Kidney epithelial cell (primary cell): ENCODE data around the gene UBE2U. TPM values are rescaled to one million over a fixed set of nuclear protein-coding genes. Genes with fewer than 3 reads are reported as not detected.

Experiments used
- DNase-seq: peaks from one replicate; pipeline ENCODE4 v3.0.0-alpha.2; 2010; ENCODE audit warnings: low read depth
- H3K27me3 ChIP-seq: 2 replicates; pipeline ENCODE4 v1.6.0; 2011; ENCODE audit warnings: low read length; ENCODE audit not compliant: control insufficient read depth, insufficient read depth
- H3K36me3 ChIP-seq: 2 replicates; pipeline ENCODE4 v1.5.1; 2011; ENCODE audit warnings: low read length; ENCODE audit not compliant: control insufficient read depth, insufficient read depth
- H3K4me3 ChIP-seq: 2 replicates; pipeline ENCODE4 v1.5.1; 2011; ENCODE audit warnings: low read depth, mild to moderate bottlenecking, control low read depth, low read length
- CTCF ChIP-seq: IDR thresholded peaks from 2 replicates; pipeline ENCODE4 v1.5.1; 2011; ENCODE audit warnings: mild to moderate bottlenecking, moderate library complexity, low read length, control low read depth, inconsistent platforms; ENCODE audit not compliant: insufficient read depth, poor library complexity, severe bottlenecking
- total RNA-seq: library from RNA; depleted of rRNA; stranded (reverse); fragments of >200 nt; gene quantifications from 2 replicates; pipeline ENCODE4 v1.2.3, GENCODE V29; 2015

Gene UBE2U
- total RNA-seq, 1 donor from 2014 or later = not detected

GRCh38 chr1:64293820-64294219, 90.4 kb downstream of the UBE2U start:
- H3K27me3 ChIP-seq = no peaks in the 10 kb centered on the region
- no peak for TF ChIP-seq CTCF
- no peaks in the 10 kb centered on the region for H3K36me3 ChIP-seq
- DNase-seq = no peak
- H3K4me3 ChIP-seq = no peak overlapping the region

- Histone ChIP-seq H3K4me3 (no peak overlapping the region), H3K36me3 (no peaks in the 10 kb centered on the region), H3K27me3 (no peaks in the 10 kb centered on the region)
- no peak for DNase-seq
- TF ChIP-seq CTCF = no peak
Measured at GRCh38 chr1:64295136-64295535, 91.7 kb downstream of the UBE2U start.

- DNase-seq = no peak
- Histone ChIP-seq H3K4me3 (no peak overlapping the region), H3K27me3 (no peaks in the 10 kb centered on the region), H3K36me3 (no peaks in the 10 kb centered on the region)
- no peak for TF ChIP-seq CTCF
Measured at GRCh38 chr1:64295561-64295960, 92.1 kb downstream of the UBE2U start.

- DNase-seq = no peak
- no peaks in the 10 kb centered on the region for H3K36me3 ChIP-seq
- H3K27me3 ChIP-seq = no peaks in the 10 kb centered on the region
- H3K4me3 ChIP-seq = no peak overlapping the region
- TF ChIP-seq CTCF = no peak
Measured at GRCh38 chr1:64296459-64296858, 93.0 kb downstream of the UBE2U start.

GRCh38 chr1:64302194-64302593, 98.8 kb downstream of the UBE2U start:
- no peaks in the 10 kb centered on the region for H3K27me3 ChIP-seq
- DNase-seq = no peak
- no peak for TF ChIP-seq CTCF
- H3K4me3 ChIP-seq = no peak overlapping the region
- H3K36me3 ChIP-seq = no peaks in the 10 kb centered on the region

GRCh38 chr1:64302971-64303370, 99.5 kb downstream of the UBE2U start:
- DNase-seq = no peak
- Histone ChIP-seq H3K4me3 (no peak overlapping the region), H3K36me3 (no peaks in the 10 kb centered on the region), H3K27me3 (no peaks in the 10 kb centered on the region)
- TF ChIP-seq CTCF = no peak
